ENCODE results near the gene SPTLC3.

Gene SPTLC3

GRCh38 chr20:12989586-12990115 is 19.1 kb upstream of the SPTLC3 start:
- no peak overlapping the region for H3K27ac ChIP-seq (ENCODE audit: low read length)
- no peak overlapping the region for H2AFZ ChIP-seq (ENCODE audit: low read depth, low read length)
- no peaks in the 10 kb centered on the region for H3K36me3 ChIP-seq (replicated peaks; ENCODE audit: low read depth, low read length)
- TF ChIP-seq CTCF (IDR thresholded peaks at IDR 0.05; ENCODE audit: low read depth, low read length) (no peak), EZH2phosphoT487 (IDR thresholded peaks at IDR 0.05; ENCODE audit: low read depth) (no peak)
- no peaks in the 10 kb centered on the region for H3K4me1 ChIP-seq (ENCODE audit: low read length)
- H3K9me3 ChIP-seq (ENCODE audit: insufficient read depth, low read length) = no peaks in the 10 kb centered on the region
- no peak overlapping the region for H3K4me2 ChIP-seq (ENCODE audit: low read length)
- H4K20me1 ChIP-seq (ENCODE audit: insufficient read depth, low read length) = no peaks in the 10 kb centered on the region
- H3K79me2 ChIP-seq (ENCODE audit: low read length) = no peaks in the 10 kb centered on the region
- H3K27me3 ChIP-seq (ENCODE audit: low read depth, low read length) = peaks cover 25% of the 10 kb centered on the region; the same call in 1 of the 2 replicates
- H3K4me3 ChIP-seq (ENCODE audit: low read length) = no peak overlapping the region
- H3K9ac ChIP-seq (ENCODE audit: low read length) = no peak overlapping the region

GRCh38 chr20:12997128-12997655 is 11.6 kb upstream of the SPTLC3 start:
- Histone ChIP-seq H3K4me1 (ENCODE audit: low read length) (no peaks in the 10 kb centered on the region), H3K9ac (ENCODE audit: low read length) (no peak overlapping the region), H3K4me3 (ENCODE audit: low read length) (no peak overlapping the region), H2AFZ (ENCODE audit: low read depth, low read length) (no peak overlapping the region), H3K27me3 (ENCODE audit: low read depth, low read length) (peaks cover 14% of the 10 kb centered on the region; the same call in 1 of the 2 replicates), H3K27ac (ENCODE audit: low read length) (no peak overlapping the region), H3K4me2 (ENCODE audit: low read length) (no peak overlapping the region), H3K9me3 (ENCODE audit: insufficient read depth, low read length) (no peaks in the 10 kb centered on the region), H4K20me1 (ENCODE audit: insufficient read depth, low read length) (no peaks in the 10 kb centered on the region), H3K79me2 (ENCODE audit: low read length) (no peaks in the 10 kb centered on the region), H3K36me3 (replicated peaks; ENCODE audit: low read depth, low read length) (no peaks in the 10 kb centered on the region)
- TF ChIP-seq EZH2phosphoT487 (IDR thresholded peaks at IDR 0.05; ENCODE audit: low read depth) (no peak), CTCF (IDR thresholded peaks at IDR 0.05; ENCODE audit: low read depth, low read length) (no peak)

GRCh38 chr20:12998046-12998445 is 10.7 kb upstream of the SPTLC3 start:
- Histone ChIP-seq H3K9me3 (ENCODE audit: insufficient read depth, low read length) (no peaks in the 10 kb centered on the region), H3K4me1 (ENCODE audit: low read length) (no peaks in the 10 kb centered on the region), H4K20me1 (ENCODE audit: insufficient read depth, low read length) (no peaks in the 10 kb centered on the region), H3K4me2 (ENCODE audit: low read length) (no peak overlapping the region), H3K27me3 (ENCODE audit: low read depth, low read length) (peaks cover 19% of the 10 kb centered on the region; the same call in 1 of the 2 replicates), H3K9ac (ENCODE audit: low read length) (no peak overlapping the region), H3K36me3 (replicated peaks; ENCODE audit: low read depth, low read length) (no peaks in the 10 kb centered on the region), H3K4me3 (ENCODE audit: low read length) (no peak overlapping the region), H3K79me2 (ENCODE audit: low read length) (no peaks in the 10 kb centered on the region), H2AFZ (ENCODE audit: low read depth, low read length) (no peak overlapping the region), H3K27ac (ENCODE audit: low read length) (no peak overlapping the region)
- TF ChIP-seq CTCF (IDR thresholded peaks at IDR 0.05; ENCODE audit: low read depth, low read length) (no peak), EZH2phosphoT487 (IDR thresholded peaks at IDR 0.05; ENCODE audit: low read depth) (no peak)

GRCh38 chr20:12999201-12999600 is 9.6 kb upstream of the SPTLC3 start:
- peaks cover 26% of the 10 kb centered on the region; the same call in 1 of the 2 replicates for H3K27me3 ChIP-seq (ENCODE audit: low read depth, low read length)
- no peak overlapping the region for H3K4me2 ChIP-seq (ENCODE audit: low read length)
- H3K79me2 ChIP-seq (ENCODE audit: low read length) = no peaks in the 10 kb centered on the region

More at GRCh38 chr20:12999201-12999600, 9.6 kb upstream of the SPTLC3 start:
- Histone ChIP-seq H3K4me3 (ENCODE audit: low read length) (no peak overlapping the region), H3K9me3 (ENCODE audit: insufficient read depth, low read length) (no peaks in the 10 kb centered on the region), H2AFZ (ENCODE audit: low read depth, low read length) (no peak overlapping the region), H3K36me3 (replicated peaks; ENCODE audit: low read depth, low read length) (no peaks in the 10 kb centered on the region), H4K20me1 (ENCODE audit: insufficient read depth, low read length) (no peaks in the 10 kb centered on the region), H3K27ac (ENCODE audit: low read length) (no peak overlapping the region), H3K9ac (ENCODE audit: low read length) (no peak overlapping the region), H3K4me1 (ENCODE audit: low read length) (no peaks in the 10 kb centered on the region)
- TF ChIP-seq CTCF (IDR thresholded peaks at IDR 0.05; ENCODE audit: low read depth, low read length) = no peak
- no peak for TF ChIP-seq EZH2phosphoT487 (IDR thresholded peaks at IDR 0.05; ENCODE audit: low read depth)

Measured in OCI-LY3 (cell line).